Hepatocyte (in vitro differentiated cells): ENCODE results near the gene CDK14.

Experiments used
- EZH2 ChIP-seq: fragments of 200-600 bp; sonication (generic); IDR thresholded peaks from 2 replicates; pipeline ENCODE4 v1.6.1; 2016; ENCODE audit warnings: antibody characterized with exemption, mild to moderate bottlenecking, borderline replicate concordance
- EZH2phosphoT487 ChIP-seq: fragments of 200-600 bp; sonication (generic); IDR thresholded peaks from one replicate; pipeline ENCODE4 v1.6.1; 2018; ENCODE audit warnings: antibody characterized with exemption, mild to moderate bottlenecking, low read depth, moderate library complexity; ENCODE audit not compliant: unreplicated experiment, severe bottlenecking
- TF ChIP-seq, protein P1 (sequence below): fragments of 200-600 bp; sonication (generic); IDR thresholded peaks from 2 replicates; pipeline ENCODE4 v1.5.1; 2016; ENCODE audit warnings: antibody characterized with exemption, mild to moderate bottlenecking; ENCODE audit not compliant: poor library complexity

- TF ChIP-seq EZH2 (no peak), EZH2phosphoT487 (no peak)
- TF ChIP-seq, protein P1, sequence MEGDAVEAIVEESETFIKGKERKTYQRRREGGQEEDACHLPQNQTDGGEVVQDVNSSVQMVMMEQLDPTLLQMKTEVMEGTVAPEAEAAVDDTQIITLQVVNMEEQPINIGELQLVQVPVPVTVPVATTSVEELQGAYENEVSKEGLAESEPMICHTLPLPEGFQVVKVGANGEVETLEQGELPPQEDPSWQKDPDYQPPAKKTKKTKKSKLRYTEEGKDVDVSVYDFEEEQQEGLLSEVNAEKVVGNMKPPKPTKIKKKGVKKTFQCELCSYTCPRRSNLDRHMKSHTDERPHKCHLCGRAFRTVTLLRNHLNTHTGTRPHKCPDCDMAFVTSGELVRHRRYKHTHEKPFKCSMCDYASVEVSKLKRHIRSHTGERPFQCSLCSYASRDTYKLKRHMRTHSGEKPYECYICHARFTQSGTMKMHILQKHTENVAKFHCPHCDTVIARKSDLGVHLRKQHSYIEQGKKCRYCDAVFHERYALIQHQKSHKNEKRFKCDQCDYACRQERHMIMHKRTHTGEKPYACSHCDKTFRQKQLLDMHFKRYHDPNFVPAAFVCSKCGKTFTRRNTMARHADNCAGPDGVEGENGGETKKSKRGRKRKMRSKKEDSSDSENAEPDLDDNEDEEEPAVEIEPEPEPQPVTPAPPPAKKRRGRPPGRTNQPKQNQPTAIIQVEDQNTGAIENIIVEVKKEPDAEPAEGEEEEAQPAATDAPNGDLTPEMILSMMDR = no peak
Observed at GRCh38 chr7:91250706-91251105, 654.6 kb downstream of the CDK14 start.
